Keratinocyte (primary cell): ENCODE results near the gene PRKCA.

Experiments used
- EZH2 ChIP-seq: IDR thresholded peaks from one replicate; pipeline ENCODE4 v1.6.1; 2012; ENCODE audit warnings: inconsistent platforms, mild to moderate bottlenecking, low read length, moderate library complexity
- TF ChIP-seq, protein P1 (sequence below), 3 experiments: IDR thresholded peaks in 1 of 3; conservative IDR thresholded peaks in 1 of 3; optimal IDR thresholded peaks in 1 of 3; 2 replicates in 2 of 3; 3 replicates in 1 of 3; pipeline versions ENCODE3 to v1.5.1; 2011; ENCODE audit warnings: low read length in 3 of 3, mild to moderate bottlenecking in 3 of 3, moderate library complexity in 2 of 3, control low read depth in 1 of 3, inconsistent platforms in 1 of 3; ENCODE audit not compliant: insufficient read depth in 2 of 3; ENCODE audit errors: extremely low read depth in 1 of 3

DNA sequence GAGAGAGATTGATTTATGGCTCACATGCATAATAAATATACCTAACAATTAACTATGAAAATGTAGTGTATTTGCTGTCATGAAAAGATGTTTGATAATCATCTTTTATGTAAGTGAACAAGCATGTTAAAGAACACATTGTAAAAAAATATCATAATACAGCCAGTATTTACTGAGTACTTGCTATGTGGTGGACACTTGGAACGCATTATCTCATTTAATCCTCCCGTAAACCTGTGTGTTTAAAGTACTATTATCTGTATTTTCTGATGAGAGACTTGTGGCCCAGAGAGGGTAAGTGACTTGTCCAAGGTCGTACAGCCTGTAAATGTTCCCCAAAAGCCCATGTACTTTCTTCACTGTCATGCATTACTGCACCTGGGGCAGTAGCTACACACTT lies 70.7 kb downstream of the PRKCA start:
- TF ChIP-seq, protein P1, sequence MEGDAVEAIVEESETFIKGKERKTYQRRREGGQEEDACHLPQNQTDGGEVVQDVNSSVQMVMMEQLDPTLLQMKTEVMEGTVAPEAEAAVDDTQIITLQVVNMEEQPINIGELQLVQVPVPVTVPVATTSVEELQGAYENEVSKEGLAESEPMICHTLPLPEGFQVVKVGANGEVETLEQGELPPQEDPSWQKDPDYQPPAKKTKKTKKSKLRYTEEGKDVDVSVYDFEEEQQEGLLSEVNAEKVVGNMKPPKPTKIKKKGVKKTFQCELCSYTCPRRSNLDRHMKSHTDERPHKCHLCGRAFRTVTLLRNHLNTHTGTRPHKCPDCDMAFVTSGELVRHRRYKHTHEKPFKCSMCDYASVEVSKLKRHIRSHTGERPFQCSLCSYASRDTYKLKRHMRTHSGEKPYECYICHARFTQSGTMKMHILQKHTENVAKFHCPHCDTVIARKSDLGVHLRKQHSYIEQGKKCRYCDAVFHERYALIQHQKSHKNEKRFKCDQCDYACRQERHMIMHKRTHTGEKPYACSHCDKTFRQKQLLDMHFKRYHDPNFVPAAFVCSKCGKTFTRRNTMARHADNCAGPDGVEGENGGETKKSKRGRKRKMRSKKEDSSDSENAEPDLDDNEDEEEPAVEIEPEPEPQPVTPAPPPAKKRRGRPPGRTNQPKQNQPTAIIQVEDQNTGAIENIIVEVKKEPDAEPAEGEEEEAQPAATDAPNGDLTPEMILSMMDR (optimal IDR thresholded peaks at IDR 0.05 in 1 of 3, IDR thresholded peaks at IDR 0.05 in 1 of 3, conservative IDR thresholded peaks at IDR 0.05 in 1 of 3; ENCODE audit: extremely low read depth in 1 of 3, insufficient read depth in 2 of 3, low read length in 3 of 3): no peak
- no peak for TF ChIP-seq EZH2
